DND-41 (cell line): ENCODE results near the gene SH3TC1.

Source experiments
- ATAC-seq: fragments of 200-7000 bp; cut with Tn5 transposase; 3 replicates; pipeline ENCODE4 v1.9.1; 2021; ENCODE audit warnings: low read depth; ENCODE audit not compliant: insufficient read depth
- DNase-seq: peaks from one replicate; pipeline ENCODE4 v3.0.0-alpha.2; 2020
- H2AFZ ChIP-seq: 2 replicates; pipeline ENCODE4 v1.6.0; 2012; ENCODE audit warnings: low read depth, low read length
- H3K27ac ChIP-seq: 2 replicates; pipeline ENCODE4 v1.5.1; 2012; ENCODE audit warnings: low read length, inconsistent platforms
- H3K27me3 ChIP-seq: fragments of 200-600 bp; sonication (generic); 2 replicates; pipeline ENCODE4 v1.6.0; 2012; ENCODE audit warnings: low read length, mild to moderate bottlenecking, inconsistent platforms; ENCODE audit not compliant: insufficient read depth, poor library complexity
- H3K36me3 ChIP-seq: 2 replicates; pipeline ENCODE4 v1.5.1; 2012; ENCODE audit warnings: low read length, inconsistent platforms; ENCODE audit not compliant: insufficient read depth
- H3K4me1 ChIP-seq: 2 replicates; pipeline ENCODE4 v1.5.1; 2012; ENCODE audit warnings: mild to moderate bottlenecking, low read length; ENCODE audit not compliant: insufficient read depth
- H3K4me2 ChIP-seq: 2 replicates; pipeline ENCODE4 v1.6.0; 2012; ENCODE audit warnings: mild to moderate bottlenecking, moderate library complexity, low read length, inconsistent platforms; ENCODE audit not compliant: insufficient read depth
- H3K4me3 ChIP-seq, 2 experiments: fragments of 200-600 bp in 1 of 2; shearing (Covaris generic) in 1 of 2; 2 replicates each; pipeline ENCODE4 v1.5.1; 2012 to 2016; ENCODE audit warnings: inconsistent platforms in 2 of 2, low read length in 2 of 2, mild to moderate bottlenecking in 2 of 2, low read depth in 1 of 2, moderate library complexity in 1 of 2
- H3K79me2 ChIP-seq: 2 replicates; pipeline ENCODE4 v1.6.0; 2012; ENCODE audit warnings: low read length, inconsistent platforms; ENCODE audit not compliant: insufficient read depth
- H3K9ac ChIP-seq: 2 replicates; pipeline ENCODE4 v1.6.0; 2012; ENCODE audit warnings: low read depth, mild to moderate bottlenecking, inconsistent platforms, low read length, moderate library complexity
- H3K9me3 ChIP-seq: 2 replicates; pipeline ENCODE4 v1.5.1; 2012; ENCODE audit warnings: low read length, moderate library complexity, mild to moderate bottlenecking, inconsistent platforms; ENCODE audit not compliant: insufficient read depth, severe bottlenecking
- H4K20me1 ChIP-seq: 2 replicates; pipeline ENCODE4 v1.6.0; 2012; ENCODE audit warnings: low read length; ENCODE audit not compliant: insufficient read depth
- CTCF ChIP-seq: IDR thresholded peaks from 2 replicates; pipeline ENCODE4 v1.5.1; 2012; ENCODE audit warnings: borderline replicate concordance, low read length, moderate library complexity, mild to moderate bottlenecking; ENCODE audit not compliant: poor library complexity, severe bottlenecking; ENCODE audit errors: extremely low read depth
- EZH2 ChIP-seq: IDR thresholded peaks from 3 replicates; pipeline ENCODE4 v1.6.1; 2012; ENCODE audit warnings: borderline replicate concordance, low read depth, mild to moderate bottlenecking, moderate library complexity, low read length, inconsistent platforms; ENCODE audit not compliant: severe bottlenecking

Gene SH3TC1

DNA sequence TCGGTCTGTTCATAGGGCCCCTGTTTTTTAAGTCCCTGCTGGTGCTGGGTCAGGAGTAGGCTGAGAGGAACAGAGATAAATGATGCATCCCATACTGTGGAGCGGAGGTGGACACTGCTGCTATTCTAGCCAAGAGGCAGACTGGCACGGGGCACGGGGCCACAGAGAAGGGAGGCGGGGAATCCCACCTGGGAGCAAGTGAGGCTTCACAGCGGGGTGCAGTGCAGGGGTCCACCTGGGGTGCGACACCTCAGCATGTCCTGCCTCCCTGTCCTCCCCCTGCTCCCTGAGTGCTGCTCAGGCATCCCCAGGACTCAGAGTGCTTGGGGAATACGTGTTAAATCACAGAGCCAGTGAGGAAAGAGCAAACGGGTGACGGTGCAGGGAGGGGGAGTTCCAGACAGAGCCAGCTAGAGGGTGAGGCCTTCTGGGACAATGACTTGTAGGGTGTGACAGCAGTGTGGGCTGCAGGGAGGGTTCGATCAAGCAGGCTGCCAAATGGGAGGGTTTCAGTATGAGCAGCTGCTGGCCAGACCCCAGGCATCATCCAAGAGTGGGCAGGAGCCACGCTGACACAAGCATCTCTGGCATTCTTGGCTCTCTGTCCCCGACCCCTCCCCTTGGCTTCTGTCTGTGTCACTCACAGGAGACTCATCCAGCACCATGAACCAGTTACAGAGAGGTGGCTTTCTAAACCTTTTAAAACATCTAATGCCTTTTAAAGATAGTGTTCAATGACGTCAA is 56.8 kb downstream of the SH3TC1 start:
- no peak overlapping the region for H3K4me3 ChIP-seq
- no peaks in the 10 kb centered on the region for H3K36me3 ChIP-seq
- TF ChIP-seq CTCF: no peak
- TF ChIP-seq EZH2: no peak
- H3K9me3 ChIP-seq: no peaks in the 10 kb centered on the region
- H4K20me1 ChIP-seq: no peaks in the 10 kb centered on the region
- H3K79me2 ChIP-seq: no peaks in the 10 kb centered on the region
- H3K27ac ChIP-seq: no peak overlapping the region
- H2AFZ ChIP-seq: no peak overlapping the region
- H3K27me3 ChIP-seq: no peaks in the 10 kb centered on the region
- H3K4me1 ChIP-seq: no peaks in the 10 kb centered on the region
- no peak overlapping the region for H3K9ac ChIP-seq
- no peak for DNase-seq
- no peak overlapping the region for H3K4me2 ChIP-seq
- no peak for ATAC-seq

GRCh38 chr4:8257854-8258253 is 58.8 kb downstream of the SH3TC1 start:
- TF ChIP-seq EZH2: no peak
- Histone ChIP-seq H3K9ac (no peak overlapping the region), H3K36me3 (no peaks in the 10 kb centered on the region), H3K27me3 (no peaks in the 10 kb centered on the region), H3K4me2 (no peak overlapping the region), H3K27ac (no peak overlapping the region), H3K79me2 (no peaks in the 10 kb centered on the region), H3K9me3 (no peaks in the 10 kb centered on the region), H3K4me1 (no peaks in the 10 kb centered on the region), H3K4me3 (no peak overlapping the region), H4K20me1 (no peaks in the 10 kb centered on the region), H2AFZ (no peak overlapping the region)
- no peak for ATAC-seq
- DNase-seq: no peak

- TF ChIP-seq CTCF (no peak), EZH2 (no peak)
- Histone ChIP-seq H4K20me1 (no peaks in the 10 kb centered on the region), H3K4me2 (no peak overlapping the region), H3K4me1 (no peaks in the 10 kb centered on the region), H3K79me2 (no peaks in the 10 kb centered on the region), H3K27ac (no peak overlapping the region), H3K27me3 (no peaks in the 10 kb centered on the region), H2AFZ (no peak overlapping the region), H3K4me3 (no peak overlapping the region), H3K36me3 (no peaks in the 10 kb centered on the region), H3K9me3 (no peaks in the 10 kb centered on the region), H3K9ac (no peak overlapping the region)
- ATAC-seq (no peak), DNase-seq (no peak)
Observed at GRCh38 chr4:8258552-8259212, 59.6 kb downstream of the SH3TC1 start.

- Histone ChIP-seq H3K9ac (no peak overlapping the region), H4K20me1 (no peaks in the 10 kb centered on the region; the same call in 1 of the 2 replicates), H3K79me2 (no peaks in the 10 kb centered on the region), H3K27me3 (no peaks in the 10 kb centered on the region), H3K4me1 (no peaks in the 10 kb centered on the region), H2AFZ (no peak overlapping the region), H3K36me3 (no peaks in the 10 kb centered on the region), H3K4me2 (no peak overlapping the region), H3K4me3 (no peak overlapping the region), H3K9me3 (no peaks in the 10 kb centered on the region), H3K27ac (no peak overlapping the region)
- ATAC-seq (no peak), DNase-seq (no peak)
- no peak for TF ChIP-seq CTCF
- TF ChIP-seq EZH2: no peak
Observed at GRCh38 chr4:8259743-8260430, 60.8 kb downstream of the SH3TC1 start.
